Measurements from ENCODE around the gene PLD6.

Gene PLD6

DNA sequence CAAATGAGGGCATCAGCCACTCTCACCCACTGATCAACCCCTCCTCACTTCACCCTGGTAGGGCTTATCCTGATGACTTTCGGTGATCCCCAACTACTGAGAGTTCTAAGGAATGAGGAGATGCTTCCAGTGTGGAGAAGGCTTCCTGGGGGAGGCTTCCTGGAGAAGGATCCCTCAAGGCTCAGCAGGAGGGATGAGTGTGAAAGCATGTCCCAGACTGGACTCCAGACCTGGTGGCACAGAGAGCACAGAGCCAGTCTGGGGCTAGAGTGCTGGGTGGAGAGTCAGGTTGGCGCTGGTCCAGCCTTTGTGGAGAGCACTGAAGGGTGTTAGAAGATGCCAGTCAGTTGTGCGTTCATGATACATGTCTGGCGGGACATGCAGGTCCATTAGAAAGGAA is 53.7 kb downstream of the PLD6 start:
- DNase-seq = no peak

GRCh38 chr17:17151962-17152361 is 54.2 kb downstream of the PLD6 start:
- DNase-seq = no peak

GRCh38 chr17:17151541-17151940 is 54.6 kb downstream of the PLD6 start:
- no peak for DNase-seq

- DNase-seq = no peak
Measured at GRCh38 chr17:17151055-17151454, 55.1 kb downstream of the PLD6 start.
